Kidney tubule cell (primary cell): ENCODE measurements around the gene CTCFL.
"Not testable (repeated sequence)": the region's sequence is repeated elsewhere in the genome, so short reads cannot be mapped to it uniquely, and the experiment has no call there.

ENCODE experiments used
- DNase-seq: peaks from one replicate; pipeline ENCODE4 v3.0.0-alpha.2; 2018; ENCODE audit warnings: low spot score

Gene CTCFL

DNA sequence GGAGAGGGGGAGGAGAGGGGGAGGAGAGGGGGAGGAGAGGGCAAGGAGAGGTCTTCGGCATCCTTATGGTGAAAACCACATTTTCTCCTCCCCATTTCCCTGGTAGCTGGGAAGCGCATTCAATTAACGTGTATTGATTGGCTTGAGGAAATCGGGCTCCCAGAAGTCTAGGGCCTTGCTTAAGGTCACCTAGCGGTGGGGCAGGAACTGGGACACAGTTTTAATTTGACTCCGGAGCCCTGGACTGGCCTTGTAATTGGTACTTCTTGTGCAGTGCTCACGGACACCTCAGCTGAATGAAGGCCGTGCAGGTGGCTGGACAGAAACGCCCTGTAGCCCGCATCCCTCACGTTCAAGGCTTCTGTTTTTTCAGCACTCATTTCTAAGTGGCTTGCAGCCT, 42.8 kb downstream of the CTCFL start:
- no peak for DNase-seq

DNA sequence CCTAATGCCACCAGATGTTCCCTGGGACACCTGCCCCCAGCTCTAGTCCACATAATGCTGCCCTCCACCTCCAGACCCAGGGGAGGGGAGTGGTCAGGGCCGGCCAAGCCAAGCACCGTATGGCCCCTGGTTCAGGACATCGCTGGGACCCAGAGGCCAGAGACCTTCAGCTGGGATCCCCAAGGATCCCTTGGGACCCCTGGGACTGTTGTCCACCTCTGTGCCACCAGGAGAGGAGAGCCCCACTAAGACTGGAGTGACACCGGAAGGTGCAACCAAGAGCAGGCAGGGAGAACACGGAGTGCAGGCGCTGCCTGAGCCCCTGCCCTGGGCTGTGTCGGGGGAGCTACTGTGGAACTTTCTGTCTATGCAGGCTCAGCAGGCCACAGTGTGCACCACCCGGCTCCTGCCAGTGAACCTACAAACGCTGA, 43.6 kb downstream of the CTCFL start:
- DNase-seq, result no peak

DNA sequence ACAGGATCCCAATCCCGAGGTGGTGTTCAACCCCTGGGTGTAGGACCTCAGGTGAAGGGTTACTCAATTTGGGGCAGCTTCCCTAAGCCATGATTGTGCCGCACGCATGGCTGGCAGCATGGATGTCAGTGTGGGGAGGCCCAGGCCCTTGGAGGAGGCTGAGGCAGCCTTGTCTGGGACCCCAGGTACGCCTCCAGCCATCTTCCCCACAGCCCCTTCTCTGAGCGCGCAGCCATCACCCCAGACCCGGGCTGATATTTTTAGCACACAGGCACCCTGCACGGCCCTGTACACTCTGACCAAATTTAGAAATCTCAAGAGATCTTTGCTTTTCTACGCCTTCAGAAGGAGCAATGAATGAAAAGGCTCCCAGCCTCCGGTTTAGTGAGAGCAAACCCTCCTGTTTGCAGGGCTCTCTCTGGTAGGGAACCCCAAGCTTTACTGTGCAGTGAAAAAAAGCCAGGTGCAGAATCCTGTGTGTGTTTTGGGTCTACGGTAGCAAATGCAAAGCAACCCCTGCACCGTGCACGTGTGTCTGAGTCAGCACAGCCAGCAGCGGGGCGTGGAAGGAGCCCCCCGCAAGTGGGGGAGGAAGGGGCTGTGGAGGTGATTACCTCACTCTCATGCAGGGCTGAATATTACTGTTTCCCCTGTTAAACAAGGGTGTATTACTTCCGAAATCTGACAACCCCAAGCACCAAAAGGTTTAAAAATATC, 44.3 kb downstream of the CTCFL start:
- no peak for DNase-seq

DNA sequence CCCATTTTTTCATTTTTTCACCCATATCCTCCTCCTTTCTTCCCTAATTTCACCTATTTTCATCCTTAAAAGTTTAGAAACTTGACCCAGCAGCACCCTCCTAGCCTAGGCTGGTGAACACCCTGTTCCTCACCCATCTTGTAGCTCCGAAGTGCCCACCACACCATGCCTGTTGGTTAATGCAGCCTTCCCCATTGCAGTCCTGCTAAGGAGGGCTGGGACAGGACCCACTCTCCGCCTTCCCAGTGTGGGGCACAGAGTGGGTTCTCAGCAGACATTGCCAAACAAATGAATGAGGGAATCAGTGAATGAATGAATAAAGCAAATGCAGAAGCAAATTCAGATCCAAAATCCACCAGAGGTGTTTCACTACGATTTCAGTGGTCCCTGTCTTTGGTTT, 45.7 kb downstream of the CTCFL start:
- DNase-seq, result no peak

DNA sequence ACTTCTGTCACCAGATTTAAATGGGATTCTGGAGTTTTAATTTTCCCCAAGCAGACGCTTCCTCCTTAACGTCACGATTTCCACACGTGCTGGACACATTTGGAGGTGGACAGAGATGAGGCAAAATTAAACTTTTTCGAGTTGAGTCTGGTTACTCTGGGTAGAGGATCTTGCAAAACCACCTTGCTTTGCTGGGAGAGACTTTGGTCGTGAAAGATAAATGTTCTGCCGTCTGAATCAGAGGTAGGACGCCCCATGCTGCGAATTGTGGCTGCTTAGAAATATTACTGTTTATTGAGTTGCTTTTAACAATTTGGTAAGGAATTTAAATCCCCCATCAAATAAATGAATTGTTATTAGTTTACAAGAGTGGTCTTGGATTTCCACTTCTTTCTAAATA, 46.8 kb downstream of the CTCFL start:
- no peak for DNase-seq

GRCh38 chr20:57476641-57477461, 48.1 kb downstream of the CTCFL start:
- DNase-seq, result no peak

DNA sequence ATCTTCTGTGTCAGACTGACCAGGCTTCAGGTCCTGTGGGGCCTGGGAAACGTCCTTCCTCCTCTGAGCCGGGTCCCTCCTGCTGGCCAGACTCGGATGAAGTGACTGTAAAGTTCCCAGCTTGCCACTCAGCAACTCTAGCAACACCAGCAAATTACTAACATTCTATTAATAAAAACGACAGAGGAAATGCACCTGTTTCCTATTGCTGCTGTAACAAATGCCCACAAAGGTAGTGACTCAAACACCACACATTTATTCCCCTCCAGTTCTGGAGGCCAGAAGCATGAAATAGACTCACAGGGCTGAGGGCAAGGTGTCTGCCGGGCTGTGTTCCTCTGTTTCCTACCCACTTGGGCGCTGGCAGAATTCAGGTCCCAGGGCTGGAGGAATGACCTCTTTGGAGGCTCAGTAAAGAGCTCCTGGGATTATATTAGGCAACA, 48.8 kb downstream of the CTCFL start:
- peak; percentile 17 for DNase-seq

GRCh38 chr20:57475388-57476083, 49.4 kb downstream of the CTCFL start:
- no peak for DNase-seq

GRCh38 chr20:57474816-57475215, 50.1 kb downstream of the CTCFL start:
- no peak for DNase-seq

DNA sequence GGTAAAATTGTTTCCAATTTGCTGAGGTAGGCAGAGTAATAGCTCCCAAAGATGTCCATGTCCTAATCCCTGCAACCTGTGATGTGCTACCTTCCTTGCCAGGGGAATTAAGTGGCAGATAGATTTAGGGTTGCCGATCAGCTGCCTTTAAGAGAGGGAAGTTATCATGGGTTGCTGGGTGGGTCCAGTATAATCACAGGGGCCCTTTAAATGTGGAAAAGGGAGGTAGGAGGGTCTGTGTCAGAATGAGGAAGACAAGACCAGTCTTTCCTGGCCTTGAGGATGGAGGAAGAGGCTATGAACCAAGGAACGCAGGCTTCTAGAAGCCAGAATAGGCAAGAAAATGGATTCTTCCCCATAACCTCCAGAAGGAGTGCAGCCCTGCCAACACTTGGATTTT, 50.7 kb downstream of the CTCFL start:
- DNase-seq, result no peak

DNA sequence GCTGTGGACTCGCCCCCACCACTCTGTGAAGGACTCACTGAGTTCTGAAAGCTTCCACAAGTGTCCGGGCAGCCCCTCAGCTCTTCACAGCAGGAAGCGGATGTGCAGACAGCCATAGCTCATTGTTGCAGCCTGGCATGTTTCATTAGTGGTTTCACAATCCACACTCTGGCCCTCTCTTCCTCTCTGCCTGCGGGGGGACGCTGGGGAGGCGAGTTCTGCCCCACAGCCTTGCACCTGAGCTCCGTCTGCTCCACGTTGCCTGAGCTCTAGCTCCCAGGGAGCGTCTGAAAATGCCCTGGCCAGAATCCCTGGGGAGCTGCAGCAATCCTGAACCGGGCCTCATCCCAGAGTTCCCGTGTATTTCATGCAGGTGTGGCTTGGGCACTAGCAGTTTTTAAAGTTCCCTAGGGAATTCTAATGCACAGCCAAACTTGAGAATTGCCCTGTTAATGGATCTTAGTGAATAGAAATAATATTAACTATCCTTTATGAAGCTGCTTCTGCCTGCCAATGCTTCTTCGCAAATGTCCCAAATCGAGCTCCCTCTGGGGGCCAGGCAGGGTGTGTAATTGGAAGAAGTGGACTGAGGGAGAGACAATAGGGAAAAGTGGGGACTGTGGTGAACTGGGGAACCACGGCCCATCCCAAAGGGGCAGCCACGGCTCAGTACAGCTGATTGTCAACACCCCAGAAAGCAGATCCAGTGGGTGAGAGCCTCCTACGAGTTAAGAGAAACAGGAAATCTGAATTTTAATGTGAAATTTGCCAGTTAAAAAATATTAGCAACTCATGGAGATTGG, 51.5 kb downstream of the CTCFL start:
- DNase-seq, result peak; percentile 20

- not testable (repeated sequence) for DNase-seq
Observed at GRCh38 chr20:57472474-57472873, 52.5 kb downstream of the CTCFL start.

- DNase-seq, result no peak
Observed at GRCh38 chr20:57471496-57472372, 53.2 kb downstream of the CTCFL start.

GRCh38 chr20:57470666-57471495, 54.1 kb downstream of the CTCFL start:
- DNase-seq, result no peak

GRCh38 chr20:57470212-57470522, 54.8 kb downstream of the CTCFL start:
- peak; percentile 5 for DNase-seq

DNA sequence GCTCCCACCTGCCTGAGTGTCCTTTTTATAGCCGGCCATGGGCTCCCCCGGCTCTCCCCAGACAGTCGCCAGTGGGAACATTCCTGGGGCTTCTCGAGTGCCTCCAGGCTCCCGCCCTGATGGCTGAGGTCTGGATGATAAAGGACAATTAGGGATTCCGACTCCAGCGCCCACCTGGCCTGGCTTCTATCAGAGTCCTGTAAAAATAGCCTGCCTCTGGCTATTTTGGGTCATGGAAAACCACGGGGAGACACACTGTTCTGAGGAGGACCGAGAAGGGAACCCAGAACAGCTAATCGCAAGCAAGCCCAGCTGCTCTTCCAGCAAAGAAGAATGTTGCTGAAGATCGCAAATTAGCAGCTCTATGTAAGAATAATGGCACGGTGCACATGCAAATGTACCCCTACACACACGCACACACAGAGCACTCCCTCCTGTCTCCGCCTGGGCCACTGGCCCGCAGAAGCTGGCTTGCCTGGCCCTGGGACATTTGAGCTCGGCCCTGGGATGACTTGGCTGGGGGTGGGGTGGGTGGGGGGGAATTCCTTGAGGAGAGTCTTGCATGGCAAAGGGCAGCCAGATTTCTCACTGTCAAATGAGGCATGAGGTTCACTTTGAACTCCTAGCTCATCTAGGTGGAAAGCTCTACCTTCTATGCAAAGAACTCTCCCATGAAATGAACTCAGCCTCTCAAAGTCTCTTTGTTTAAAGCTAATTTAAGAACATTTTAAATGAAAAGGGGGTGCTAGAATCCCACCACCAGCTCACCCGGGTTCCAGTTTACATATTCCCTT, 55.3 kb downstream of the CTCFL start:
- peak; percentile 61 for DNase-seq

GRCh38 chr20:57468523-57469417, 56.2 kb downstream of the CTCFL start:
- peak; percentile 29 for DNase-seq

DNA sequence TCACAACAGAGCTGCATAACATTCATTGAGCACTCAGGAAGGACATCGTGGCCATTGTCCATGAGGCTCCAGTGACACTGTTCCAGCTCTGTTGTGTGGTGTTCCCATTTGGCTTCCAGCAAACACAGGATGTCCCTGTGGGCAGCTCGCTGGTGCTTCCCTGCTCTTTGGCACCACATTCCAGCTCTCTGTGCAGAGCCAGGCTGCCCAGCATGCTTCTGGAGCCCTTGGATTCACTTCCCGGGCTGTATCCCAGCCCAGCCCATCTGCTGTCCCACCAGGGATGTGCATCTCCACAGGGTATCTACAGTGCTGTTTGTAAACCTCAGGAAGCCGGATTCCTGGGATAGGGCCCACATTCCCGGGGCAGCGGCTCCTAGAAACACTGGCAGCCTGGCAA, 57.2 kb downstream of the CTCFL start:
- no peak for DNase-seq
